ENCODE results near the gene DAD1. TPM values are rescaled to one million over a fixed set of nuclear protein-coding genes. Genes with fewer than 3 reads are reported as not detected.
A peak's percentile ranks its signal among the peaks of the same experiment; 100 is the strongest.

Gene DAD1
- total and polyA plus RNA-seq, 2 experiments from 2014 or later, result 369 to 653 TPM

DNA sequence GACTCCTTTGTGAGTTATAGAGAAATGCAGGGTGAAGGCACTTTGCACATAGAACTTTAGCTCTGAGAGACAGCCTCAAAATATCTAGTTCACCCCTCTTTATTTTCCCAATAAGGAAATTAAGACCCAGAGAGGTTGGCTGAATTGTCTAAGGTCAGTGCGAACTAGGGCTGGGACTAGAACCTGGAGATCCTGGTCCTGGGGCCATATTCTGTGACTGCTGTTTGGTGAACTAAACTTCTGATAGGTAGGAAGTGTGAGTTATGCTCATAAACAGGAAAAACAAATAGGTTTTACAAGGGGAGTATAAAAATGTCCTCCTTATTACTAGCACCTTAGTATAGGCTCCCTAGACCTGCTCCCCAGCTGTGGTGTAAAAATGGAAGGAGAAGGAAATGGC, 53.9 kb downstream of the DAD1 start:
- Histone ChIP-seq H3K27ac (no peak overlapping the region), H3K4me2 (ENCODE audit: unreplicated experiment) (no peak overlapping the region), H3K4me1 (ENCODE audit: insufficient read depth) (peaks cover 28% of the 10 kb centered on the region), H3K79me2 (ENCODE audit: insufficient read depth) (no peaks in the 10 kb centered on the region), H3K36me3 (ENCODE audit: low read depth) (no peaks in the 10 kb centered on the region), H3K27me3 (replicated peaks; ENCODE audit: insufficient read depth) (no peaks in the 10 kb centered on the region), H3K9me3 (ENCODE audit: low read depth) (no peaks in the 10 kb centered on the region), H3F3A (ENCODE audit: insufficient read depth) (peaks cover 8% of the 10 kb centered on the region; the same call in 1 of the 2 replicates), H3K9me2 (ENCODE audit: insufficient read depth) (no peaks in the 10 kb centered on the region), H4K20me1 (ENCODE audit: insufficient read depth) (no peaks in the 10 kb centered on the region), H3K4me3 (no peak overlapping the region), H2AFZ (no peak overlapping the region), H3K9ac (no peak overlapping the region)
- WGBS, 2 experiments (ENCODE audit: low coverage in 1 of 2, low lambda C conversion rate in 2 of 2, missing lambda C conversion rate in 2 of 2), result 96% methylated on average over 1 of the region's 1 CpG
- no peak for DNase-seq
- TF ChIP-seq EZH2phosphoT487 (IDR thresholded peaks at IDR 0.05; ENCODE audit: insufficient read depth, low read depth) (no peak), EZH2 (IDR thresholded peaks at IDR 0.05; ENCODE audit: insufficient read depth, poor library complexity, severe bottlenecking) (no peak)
- in situ Hi-C loops (cut with MboI), result no loop called here

DNA sequence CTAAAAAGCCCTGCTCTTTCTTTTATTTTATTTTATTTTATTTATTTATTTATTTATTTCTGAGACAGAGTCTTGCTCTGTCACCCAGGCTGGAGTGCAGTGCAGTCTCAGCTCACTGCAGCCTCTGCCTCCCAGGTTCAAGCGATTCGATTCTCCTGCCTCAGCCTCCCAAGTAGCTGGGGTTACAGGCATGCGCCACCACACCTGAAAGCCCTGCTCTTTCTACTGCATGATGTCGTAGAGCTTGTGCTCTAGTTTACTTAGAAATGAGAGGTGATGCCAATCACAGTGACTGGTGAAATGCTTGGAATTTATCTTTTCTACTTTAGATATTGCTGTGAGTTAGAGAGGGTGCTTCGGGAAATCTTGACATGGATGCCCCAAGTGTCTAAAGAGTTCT, 54.5 kb downstream of the DAD1 start:
- whole genome bisulfite sequencing, 2 experiments (ENCODE audit: low coverage in 1 of 2, low lambda C conversion rate in 2 of 2, missing lambda C conversion rate in 2 of 2), result 99 to 100% methylated on average over 5 of the region's 5 CpGs
- H3F3A ChIP-seq (ENCODE audit: insufficient read depth), result peaks cover 8% of the 10 kb centered on the region; the same call in 1 of the 2 replicates
- no peak overlapping the region for H2AFZ ChIP-seq
- DNase-seq, result no peak
- H3K27me3 ChIP-seq (replicated peaks; ENCODE audit: insufficient read depth), result no peaks in the 10 kb centered on the region
- no peak overlapping the region for H3K27ac ChIP-seq
- no peaks in the 10 kb centered on the region for H3K79me2 ChIP-seq (ENCODE audit: insufficient read depth)
- H3K4me2 ChIP-seq (ENCODE audit: unreplicated experiment), result no peak overlapping the region
- no peak overlapping the region for H3K4me3 ChIP-seq
- H3K9me3 ChIP-seq (ENCODE audit: low read depth), result no peaks in the 10 kb centered on the region
- peaks cover 28% of the 10 kb centered on the region for H3K4me1 ChIP-seq (ENCODE audit: insufficient read depth)
- H3K9ac ChIP-seq, result no peak overlapping the region
- H4K20me1 ChIP-seq (ENCODE audit: insufficient read depth), result no peaks in the 10 kb centered on the region
- in situ Hi-C loops (cut with MboI), result no loop called here
- no peaks in the 10 kb centered on the region for H3K9me2 ChIP-seq (ENCODE audit: insufficient read depth)
- H3K36me3 ChIP-seq (ENCODE audit: low read depth), result no peaks in the 10 kb centered on the region
- TF ChIP-seq EZH2phosphoT487 (IDR thresholded peaks at IDR 0.05; ENCODE audit: insufficient read depth, low read depth) (no peak), EZH2 (IDR thresholded peaks at IDR 0.05; ENCODE audit: insufficient read depth, poor library complexity, severe bottlenecking) (no peak)

- in situ Hi-C loops (cut with MboI), result no loop called here
Measured at GRCh38 chr14:22533739-22534359, 55.2 kb downstream of the DAD1 start.

DNA sequence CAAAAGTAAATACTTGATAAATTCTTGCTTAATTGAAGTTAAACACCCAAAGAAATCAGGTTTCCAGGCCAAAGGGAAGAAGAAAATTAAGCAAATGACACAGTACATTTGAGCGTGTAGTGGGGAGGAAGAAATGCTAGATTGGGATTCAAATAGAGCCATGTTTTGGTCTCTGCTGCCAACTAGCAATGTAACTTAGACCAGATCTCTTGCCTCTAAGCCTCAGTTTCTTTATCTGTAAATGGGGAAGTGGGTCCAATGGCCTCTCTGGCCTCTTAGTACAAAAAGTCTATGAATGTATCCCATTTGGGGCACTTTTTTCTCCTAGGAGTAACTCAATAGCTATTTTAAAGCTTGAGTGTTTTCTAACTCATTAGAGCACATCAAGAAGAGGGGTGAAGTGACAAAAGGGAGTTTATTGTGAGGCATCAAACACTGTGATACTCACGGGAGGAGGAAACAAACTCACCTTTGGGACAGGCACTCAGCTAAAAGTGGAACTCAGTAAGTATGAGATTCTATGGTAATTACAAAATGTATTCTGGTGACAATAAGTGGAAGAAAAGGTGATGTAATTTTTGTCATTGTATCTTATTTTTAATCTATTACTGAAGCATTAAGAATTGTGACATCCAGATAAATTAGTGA, 55.8 kb downstream of the DAD1 start:
- no peak overlapping the region for H3K9ac ChIP-seq
- no peak for TF ChIP-seq EZH2 (IDR thresholded peaks at IDR 0.05; ENCODE audit: insufficient read depth, poor library complexity, severe bottlenecking)
- no peak for TF ChIP-seq EZH2phosphoT487 (IDR thresholded peaks at IDR 0.05; ENCODE audit: insufficient read depth, low read depth)
- no peaks in the 10 kb centered on the region for H3K79me2 ChIP-seq (ENCODE audit: insufficient read depth)
- no peaks in the 10 kb centered on the region for H3K27me3 ChIP-seq (replicated peaks; ENCODE audit: insufficient read depth)
- no peaks in the 10 kb centered on the region for H4K20me1 ChIP-seq (ENCODE audit: insufficient read depth)
- H3K27ac ChIP-seq, result peak overlapping the region; percentile 26
- no peaks in the 10 kb centered on the region for H3K36me3 ChIP-seq (ENCODE audit: low read depth)
- in situ Hi-C loops (cut with MboI), result no loop called here
- H3K9me2 ChIP-seq (ENCODE audit: insufficient read depth), result no peaks in the 10 kb centered on the region
- no peaks in the 10 kb centered on the region for H3K9me3 ChIP-seq (ENCODE audit: low read depth)
- H3K4me3 ChIP-seq, result no peak overlapping the region
- H3F3A ChIP-seq (ENCODE audit: insufficient read depth), result peaks cover 8% of the 10 kb centered on the region; the same call in 1 of the 2 replicates
- DNase-seq, result no peak
- 94 to 95% methylated on average over 2 of the region's 2 CpGs for WGBS, 2 experiments (ENCODE audit: low coverage in 1 of 2, low lambda C conversion rate in 2 of 2, missing lambda C conversion rate in 2 of 2)
- H3K4me1 ChIP-seq (ENCODE audit: insufficient read depth), result peaks cover 28% of the 10 kb centered on the region
- peak overlapping the region; percentile 8 for H3K4me2 ChIP-seq (ENCODE audit: unreplicated experiment)
- peak overlapping the region; percentile 60 for H2AFZ ChIP-seq

More at GRCh38 chr14:22533739-22534359, 55.2 kb downstream of the DAD1 start:
- Histone ChIP-seq H4K20me1 (ENCODE audit: insufficient read depth) (no peaks in the 10 kb centered on the region), H3F3A (ENCODE audit: insufficient read depth) (peaks cover 8% of the 10 kb centered on the region; the same call in 1 of the 2 replicates), H3K9me3 (ENCODE audit: low read depth) (no peaks in the 10 kb centered on the region), H3K4me2 (ENCODE audit: unreplicated experiment) (no peak overlapping the region), H3K9me2 (ENCODE audit: insufficient read depth) (no peaks in the 10 kb centered on the region), H3K4me1 (ENCODE audit: insufficient read depth) (peaks cover 28% of the 10 kb centered on the region), H2AFZ (no peak overlapping the region), H3K9ac (no peak overlapping the region), H3K27ac (no peak overlapping the region), H3K36me3 (ENCODE audit: low read depth) (no peaks in the 10 kb centered on the region), H3K27me3 (replicated peaks; ENCODE audit: insufficient read depth) (no peaks in the 10 kb centered on the region), H3K79me2 (ENCODE audit: insufficient read depth) (no peaks in the 10 kb centered on the region), H3K4me3 (no peak overlapping the region)
- 94 to 96% methylated on average over 8 of the region's 8 CpGs for WGBS, 2 experiments (ENCODE audit: low coverage in 1 of 2, low lambda C conversion rate in 2 of 2, missing lambda C conversion rate in 2 of 2)
- TF ChIP-seq EZH2phosphoT487 (IDR thresholded peaks at IDR 0.05; ENCODE audit: insufficient read depth, low read depth) (no peak), EZH2 (IDR thresholded peaks at IDR 0.05; ENCODE audit: insufficient read depth, poor library complexity, severe bottlenecking) (no peak)
- no peak for DNase-seq

Measured in GM23248 (cell line).